ENCODE results near the gene CCDC30. TPM values are rescaled to one million over a fixed set of nuclear protein-coding genes. Genes with fewer than 3 reads are reported as not detected.
A peak's percentile ranks its signal among the peaks of the same experiment; 100 is the strongest.

The CCDC30 gene
- total RNA-seq, 1 donor from 2014 or later = 3.2 TPM

- no peaks in the 10 kb centered on the region for H3K4me1 Mint-ChIP-seq (ENCODE audit: low read depth)
- peaks cover 13% of the 10 kb centered on the region for H3K27me3 Mint-ChIP-seq (ENCODE audit: low read depth)
- no peaks in the 10 kb centered on the region for H3K9me3 Mint-ChIP-seq (ENCODE audit: low read depth)
- DNase-seq (ENCODE audit: low spot score) = no peak
- H3K4me3 Mint-ChIP-seq (ENCODE audit: unreplicated experiment) = no peak overlapping the region
- no peak overlapping the region for H3K27ac Mint-ChIP-seq (ENCODE audit: unreplicated experiment)
- TF ChIP-seq, protein P1, sequence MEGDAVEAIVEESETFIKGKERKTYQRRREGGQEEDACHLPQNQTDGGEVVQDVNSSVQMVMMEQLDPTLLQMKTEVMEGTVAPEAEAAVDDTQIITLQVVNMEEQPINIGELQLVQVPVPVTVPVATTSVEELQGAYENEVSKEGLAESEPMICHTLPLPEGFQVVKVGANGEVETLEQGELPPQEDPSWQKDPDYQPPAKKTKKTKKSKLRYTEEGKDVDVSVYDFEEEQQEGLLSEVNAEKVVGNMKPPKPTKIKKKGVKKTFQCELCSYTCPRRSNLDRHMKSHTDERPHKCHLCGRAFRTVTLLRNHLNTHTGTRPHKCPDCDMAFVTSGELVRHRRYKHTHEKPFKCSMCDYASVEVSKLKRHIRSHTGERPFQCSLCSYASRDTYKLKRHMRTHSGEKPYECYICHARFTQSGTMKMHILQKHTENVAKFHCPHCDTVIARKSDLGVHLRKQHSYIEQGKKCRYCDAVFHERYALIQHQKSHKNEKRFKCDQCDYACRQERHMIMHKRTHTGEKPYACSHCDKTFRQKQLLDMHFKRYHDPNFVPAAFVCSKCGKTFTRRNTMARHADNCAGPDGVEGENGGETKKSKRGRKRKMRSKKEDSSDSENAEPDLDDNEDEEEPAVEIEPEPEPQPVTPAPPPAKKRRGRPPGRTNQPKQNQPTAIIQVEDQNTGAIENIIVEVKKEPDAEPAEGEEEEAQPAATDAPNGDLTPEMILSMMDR (IDR thresholded peaks at IDR 0.05) = no peak
- H3K36me3 Mint-ChIP-seq (ENCODE audit: low read depth) = no peaks in the 10 kb centered on the region
Measured at GRCh38 chr1:42449256-42449655, 13.8 kb upstream of the CCDC30 start.

GRCh38 chr1:42450061-42450460 is 13.0 kb upstream of the CCDC30 start:
- TF ChIP-seq, protein P1 (IDR thresholded peaks at IDR 0.05) = no peak
- DNase-seq (ENCODE audit: low spot score) = no peak
- Mint-ChIP-seq H3K27me3 (ENCODE audit: low read depth) (peaks cover 13% of the 10 kb centered on the region), H3K4me1 (ENCODE audit: low read depth) (no peaks in the 10 kb centered on the region), H3K36me3 (ENCODE audit: low read depth) (no peaks in the 10 kb centered on the region), H3K9me3 (ENCODE audit: low read depth) (no peaks in the 10 kb centered on the region), H3K27ac (ENCODE audit: unreplicated experiment) (no peak overlapping the region), H3K4me3 (ENCODE audit: unreplicated experiment) (no peak overlapping the region)

GRCh38 chr1:42453386-42453785 is 9.7 kb upstream of the CCDC30 start:
- no peak for DNase-seq (ENCODE audit: low spot score)
- Mint-ChIP-seq H3K27me3 (ENCODE audit: low read depth) (peaks cover 6% of the 10 kb centered on the region), H3K4me3 (ENCODE audit: unreplicated experiment) (no peak overlapping the region), H3K36me3 (ENCODE audit: low read depth) (peaks cover 6% of the 10 kb centered on the region), H3K9me3 (ENCODE audit: low read depth) (no peaks in the 10 kb centered on the region), H3K4me1 (ENCODE audit: low read depth) (peaks cover 21% of the 10 kb centered on the region), H3K27ac (ENCODE audit: unreplicated experiment) (no peak overlapping the region)
- TF ChIP-seq, protein P1 (IDR thresholded peaks at IDR 0.05) = no peak

DNA sequence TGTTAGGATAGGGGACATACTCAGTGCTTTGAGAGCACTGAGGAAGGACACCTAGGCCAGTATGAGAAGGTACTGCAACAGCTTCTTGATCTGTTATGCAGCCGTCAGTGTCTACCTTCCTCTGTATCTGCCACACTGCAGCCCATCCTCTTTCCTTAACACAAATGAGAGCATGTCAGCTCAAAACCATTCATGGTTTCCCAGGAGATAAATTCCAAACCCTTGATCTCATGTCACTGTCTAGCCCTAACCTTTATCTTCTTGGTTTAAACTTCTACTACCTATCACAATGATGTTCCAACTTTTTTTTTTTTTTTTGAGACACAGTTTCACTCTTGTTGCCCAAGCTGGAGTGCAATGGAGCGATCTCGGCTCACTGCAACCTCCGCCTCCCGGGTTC is 8.7 kb upstream of the CCDC30 start:
- Mint-ChIP-seq H3K27ac (ENCODE audit: unreplicated experiment) (no peak overlapping the region), H3K36me3 (ENCODE audit: low read depth) (peaks cover 6% of the 10 kb centered on the region), H3K9me3 (ENCODE audit: low read depth) (no peaks in the 10 kb centered on the region), H3K27me3 (ENCODE audit: low read depth) (peaks cover 6% of the 10 kb centered on the region), H3K4me1 (ENCODE audit: low read depth) (peaks cover 21% of the 10 kb centered on the region), H3K4me3 (ENCODE audit: unreplicated experiment) (no peak overlapping the region)
- TF ChIP-seq, protein P1 (IDR thresholded peaks at IDR 0.05) = no peak
- DNase-seq (ENCODE audit: low spot score) = no peak

DNA sequence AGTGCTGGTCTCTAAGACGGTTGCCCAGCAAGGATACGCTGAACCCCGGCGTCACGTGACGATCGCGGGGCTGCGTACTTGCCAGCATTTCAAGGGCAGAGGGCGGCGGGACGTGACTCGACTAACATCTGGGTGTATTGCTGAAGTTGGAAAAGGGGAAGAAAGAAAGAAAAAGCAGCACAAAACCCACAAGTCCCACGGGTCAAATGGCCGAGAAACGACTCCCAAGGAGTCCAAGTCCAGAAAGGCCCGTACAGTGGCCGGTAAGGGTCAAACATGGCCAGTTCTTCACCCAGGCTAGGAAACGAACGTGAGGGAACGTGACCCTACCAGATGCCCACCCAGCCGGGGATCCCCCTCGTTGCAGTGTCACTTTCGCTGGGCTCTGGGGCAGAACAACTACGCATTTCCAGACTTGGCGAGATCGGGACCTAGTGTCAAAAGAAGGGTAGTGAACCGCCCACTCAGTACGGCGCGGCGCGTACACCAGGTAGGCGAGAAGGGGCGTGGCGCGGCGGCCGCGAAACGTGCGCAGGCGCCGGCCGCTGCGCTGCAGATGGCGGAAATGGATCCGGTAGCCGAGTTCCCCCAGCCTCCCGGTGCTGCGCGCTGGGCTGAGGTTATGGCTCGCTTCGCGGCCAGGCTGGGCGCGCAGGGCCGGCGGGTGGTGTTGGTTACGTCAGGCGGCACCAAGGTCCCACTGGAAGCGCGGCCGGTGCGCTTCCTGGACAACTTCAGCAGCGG is 6.9 kb upstream of the CCDC30 start, which contains the start of the genes PPCS and ZMYND12:
PPCS (plus strand) TSS at position 534 of the 744 bp plus-strand sequence; CDS start at position 557, 23 bp downstream.
ZMYND12 (minus strand) TSS at position 13 of the 744 bp plus-strand sequence. CDS start 25 bp downstream, outside the sequence.
- peaks cover 6% of the 10 kb centered on the region for H3K36me3 Mint-ChIP-seq (ENCODE audit: low read depth)
- TF ChIP-seq, protein P1 (IDR thresholded peaks at IDR 0.05) = no peak

More for the DNA sequence above, 6.9 kb upstream of the CCDC30 start, which contains the start of the genes PPCS and ZMYND12:
- Mint-ChIP-seq H3K9me3 (ENCODE audit: low read depth) (no peaks in the 10 kb centered on the region), H3K4me3 (ENCODE audit: unreplicated experiment) (peak within 1 kb of the TSS; percentile 79), H3K27me3 (ENCODE audit: low read depth) (peaks cover 3% of the 10 kb centered on the region), H3K4me1 (ENCODE audit: low read depth) (peaks cover 21% of the 10 kb centered on the region), H3K27ac (ENCODE audit: unreplicated experiment) (peak within 1 kb of the TSS; percentile 83)
- DNase-seq (ENCODE audit: low spot score) = no peak

Measured in chondrocyte (in vitro differentiated cells).